ENCODE data around the gene CTNNA3. TPM values are rescaled to one million over a fixed set of nuclear protein-coding genes. Genes with fewer than 3 reads are reported as not detected.

The CTNNA3 gene
- total and polyA plus RNA-seq, 4 donors, result 0.16 to 2.4 (median 1.4) TPM

GRCh38 chr10:66041771-66042170 lies 1654.2 kb downstream of the CTNNA3 start:
- Histone ChIP-seq H3K27ac (ENCODE audit: low read depth in 1 of 2, low read length in 2 of 2) (no peak overlapping the region), H3K9me3 (ENCODE audit: control insufficient read depth in 4 of 4, low read length in 3 of 4) (peaks cover 1 to 7% (median 3%) of the 10 kb centered on the region in 4 donors), H3K9ac (ENCODE audit: low read depth in 1 of 2, low read length in 2 of 2) (no peak overlapping the region), H3K4me3 (ENCODE audit: low read depth in 1 of 3, low read length in 3 of 3) (no peak overlapping the region), H3K36me3 (ENCODE audit: control insufficient read depth in 4 of 4, insufficient read depth in 3 of 4, low read depth in 1 of 4, low read length in 3 of 4) (no peaks in the 10 kb centered on the region), H3K27me3 (ENCODE audit: control insufficient read depth in 4 of 4, insufficient read depth in 4 of 4, low read length in 3 of 4) (no peaks in the 10 kb centered on the region), H3K4me1 (ENCODE audit: control insufficient read depth in 4 of 4, insufficient read depth in 4 of 4, low read length in 3 of 4) (no peaks in the 10 kb centered on the region)
- WGBS, result 83% methylated on average over 3 of the region's 3 CpGs
- DNase-seq (ENCODE audit: low spot score), result no peak
- TF ChIP-seq YY1 (IDR thresholded peaks at IDR 0.05) (no peak), FOXA1 (IDR thresholded peaks at IDR 0.05) (no peak), EGR1 (IDR thresholded peaks at IDR 0.05; ENCODE audit: low read depth in 2 of 2) (no peak), HNF4G (IDR thresholded peaks at IDR 0.05) (no peak)
- TF ChIP-seq, protein P1, sequence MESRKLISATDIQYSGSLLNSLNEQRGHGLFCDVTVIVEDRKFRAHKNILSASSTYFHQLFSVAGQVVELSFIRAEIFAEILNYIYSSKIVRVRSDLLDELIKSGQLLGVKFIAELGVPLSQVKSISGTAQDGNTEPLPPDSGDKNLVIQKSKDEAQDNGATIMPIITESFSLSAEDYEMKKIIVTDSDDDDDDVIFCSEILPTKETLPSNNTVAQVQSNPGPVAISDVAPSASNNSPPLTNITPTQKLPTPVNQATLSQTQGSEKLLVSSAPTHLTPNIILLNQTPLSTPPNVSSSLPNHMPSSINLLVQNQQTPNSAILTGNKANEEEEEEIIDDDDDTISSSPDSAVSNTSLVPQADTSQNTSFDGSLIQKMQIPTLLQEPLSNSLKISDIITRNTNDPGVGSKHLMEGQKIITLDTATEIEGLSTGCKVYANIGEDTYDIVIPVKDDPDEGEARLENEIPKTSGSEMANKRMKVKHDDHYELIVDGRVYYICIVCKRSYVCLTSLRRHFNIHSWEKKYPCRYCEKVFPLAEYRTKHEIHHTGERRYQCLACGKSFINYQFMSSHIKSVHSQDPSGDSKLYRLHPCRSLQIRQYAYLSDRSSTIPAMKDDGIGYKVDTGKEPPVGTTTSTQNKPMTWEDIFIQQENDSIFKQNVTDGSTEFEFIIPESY (IDR thresholded peaks at IDR 0.05), result no peak

GRCh38 chr10:66038623-66039022 lies 1657.4 kb downstream of the CTNNA3 start:
- DNase-seq (ENCODE audit: low spot score), result no peak
- 74% methylated on average over 1 of the region's 1 CpG for WGBS
- H3K4me3 ChIP-seq (ENCODE audit: low read depth in 1 of 3, low read length in 3 of 3), result no peak overlapping the region
- TF ChIP-seq, protein P2, sequence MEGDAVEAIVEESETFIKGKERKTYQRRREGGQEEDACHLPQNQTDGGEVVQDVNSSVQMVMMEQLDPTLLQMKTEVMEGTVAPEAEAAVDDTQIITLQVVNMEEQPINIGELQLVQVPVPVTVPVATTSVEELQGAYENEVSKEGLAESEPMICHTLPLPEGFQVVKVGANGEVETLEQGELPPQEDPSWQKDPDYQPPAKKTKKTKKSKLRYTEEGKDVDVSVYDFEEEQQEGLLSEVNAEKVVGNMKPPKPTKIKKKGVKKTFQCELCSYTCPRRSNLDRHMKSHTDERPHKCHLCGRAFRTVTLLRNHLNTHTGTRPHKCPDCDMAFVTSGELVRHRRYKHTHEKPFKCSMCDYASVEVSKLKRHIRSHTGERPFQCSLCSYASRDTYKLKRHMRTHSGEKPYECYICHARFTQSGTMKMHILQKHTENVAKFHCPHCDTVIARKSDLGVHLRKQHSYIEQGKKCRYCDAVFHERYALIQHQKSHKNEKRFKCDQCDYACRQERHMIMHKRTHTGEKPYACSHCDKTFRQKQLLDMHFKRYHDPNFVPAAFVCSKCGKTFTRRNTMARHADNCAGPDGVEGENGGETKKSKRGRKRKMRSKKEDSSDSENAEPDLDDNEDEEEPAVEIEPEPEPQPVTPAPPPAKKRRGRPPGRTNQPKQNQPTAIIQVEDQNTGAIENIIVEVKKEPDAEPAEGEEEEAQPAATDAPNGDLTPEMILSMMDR (IDR thresholded peaks at IDR 0.05; ENCODE audit: low read depth, low read length, missing input control), result no peak
- TF ChIP-seq TAF1 (conservative IDR thresholded peaks at IDR 0.05) (no peak), FOXA2 (IDR thresholded peaks at IDR 0.05) (no peak), SP1 (IDR thresholded peaks at IDR 0.05) (no peak), HNF4A (conservative IDR thresholded peaks at IDR 0.05) (no peak), JUND (IDR thresholded peaks at IDR 0.05) (no peak), REST (IDR thresholded peaks at IDR 0.05) (no peak), RXRA (IDR thresholded peaks at IDR 0.05) (no peak), NR2F2 (IDR thresholded peaks at IDR 0.05) (no peak)
- TF ChIP-seq, protein P3, sequence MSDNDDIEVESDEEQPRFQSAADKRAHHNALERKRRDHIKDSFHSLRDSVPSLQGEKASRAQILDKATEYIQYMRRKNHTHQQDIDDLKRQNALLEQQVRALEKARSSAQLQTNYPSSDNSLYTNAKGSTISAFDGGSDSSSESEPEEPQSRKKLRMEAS (IDR thresholded peaks at IDR 0.05), result no peak
- TF ChIP-seq, protein P1 (IDR thresholded peaks at IDR 0.05), result no peak
- no peak overlapping the region for H3K9ac ChIP-seq (ENCODE audit: low read depth in 1 of 2, low read length in 2 of 2)
- H3K36me3 ChIP-seq (ENCODE audit: control insufficient read depth in 4 of 4, insufficient read depth in 3 of 4, low read depth in 1 of 4, low read length in 3 of 4), result no peaks in the 10 kb centered on the region
- H3K4me1 ChIP-seq (ENCODE audit: control insufficient read depth in 4 of 4, insufficient read depth in 4 of 4, low read length in 3 of 4), result no peaks in the 10 kb centered on the region
- H3K27ac ChIP-seq (ENCODE audit: low read depth in 1 of 2, low read length in 2 of 2), result no peak overlapping the region
- H3K9me3 ChIP-seq (ENCODE audit: control insufficient read depth in 4 of 4, low read length in 3 of 4), result no peaks in the 10 kb centered on the region
- H3K27me3 ChIP-seq (ENCODE audit: control insufficient read depth in 4 of 4, insufficient read depth in 4 of 4, low read length in 3 of 4), result no peaks in the 10 kb centered on the region
